ENCODE data around the gene TRABD2B.
A peak's percentile ranks its signal among the peaks of the same experiment; 100 is the strongest.

TRABD2B gene

DNA sequence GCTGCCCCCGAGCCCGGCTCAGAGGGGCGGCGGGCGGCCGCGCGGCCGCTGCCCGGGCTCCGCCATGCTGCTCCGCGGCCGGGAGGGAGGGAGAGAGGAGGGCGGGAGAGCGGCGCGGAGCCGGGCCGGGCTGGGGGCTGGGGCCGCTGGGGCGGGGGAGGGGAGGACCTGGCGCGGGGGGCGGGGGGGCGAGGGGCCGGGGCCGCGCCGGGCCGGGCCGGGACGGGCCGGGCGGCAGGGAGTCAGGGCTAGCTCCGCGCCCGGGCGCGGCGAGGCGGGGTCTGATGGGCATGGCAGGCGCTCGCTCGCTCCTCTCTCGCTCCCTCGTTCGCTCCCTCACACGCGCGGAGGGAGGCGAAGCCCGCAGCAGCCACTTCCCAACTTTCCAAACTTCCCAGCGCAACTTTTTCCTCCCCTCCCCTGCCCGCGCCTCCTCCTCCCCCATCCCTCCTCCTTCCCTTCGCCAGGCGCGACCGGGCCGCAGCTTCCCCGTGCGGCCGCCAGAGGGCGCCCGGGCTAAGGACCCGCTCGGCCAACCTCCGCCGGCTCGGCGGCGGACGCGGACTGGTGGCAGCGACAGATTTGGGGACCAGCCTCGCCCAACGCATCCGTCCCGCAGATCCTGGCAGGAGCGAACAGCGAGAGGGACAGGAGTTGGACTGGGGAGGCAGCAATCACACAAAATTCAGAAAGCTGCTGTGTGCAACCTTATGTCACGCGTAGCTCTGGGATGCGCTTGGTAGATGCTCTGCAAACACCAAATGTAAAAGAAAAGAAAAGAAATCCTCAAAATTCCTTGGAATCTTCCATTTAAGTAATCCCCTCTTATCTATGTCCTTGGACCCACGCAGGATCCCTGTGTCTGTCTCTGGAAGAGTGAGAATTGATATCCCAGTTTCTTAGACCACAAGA lies at the start of gene TRABD2B:
Gene TRABD2B, minus strand, starts transcription at position 97 of the 912 bp plus-strand sequence.
- DNase-seq, result peak; percentile 27

DNA sequence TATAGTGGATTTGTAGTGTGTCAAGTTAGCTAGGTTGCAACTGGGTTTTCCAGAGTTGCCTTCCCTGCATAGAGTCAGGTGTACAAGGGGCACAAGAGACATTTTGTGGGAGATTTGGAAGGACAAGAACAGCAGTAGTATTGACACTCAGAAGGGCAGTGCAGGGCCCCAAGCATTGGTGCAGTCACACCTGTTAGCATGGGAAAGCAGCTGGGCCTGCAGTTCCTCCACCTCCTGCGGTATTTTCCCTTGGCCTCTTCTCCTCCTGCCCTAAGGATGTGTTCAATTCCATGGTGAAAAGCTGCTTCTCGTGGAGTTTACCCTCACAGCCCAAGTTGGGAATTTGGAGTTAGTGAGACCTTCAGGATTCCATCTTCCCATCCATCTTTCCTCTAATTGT lies 47.1 kb upstream of the TRABD2B start:
- DNase-seq, result no peak

DNA sequence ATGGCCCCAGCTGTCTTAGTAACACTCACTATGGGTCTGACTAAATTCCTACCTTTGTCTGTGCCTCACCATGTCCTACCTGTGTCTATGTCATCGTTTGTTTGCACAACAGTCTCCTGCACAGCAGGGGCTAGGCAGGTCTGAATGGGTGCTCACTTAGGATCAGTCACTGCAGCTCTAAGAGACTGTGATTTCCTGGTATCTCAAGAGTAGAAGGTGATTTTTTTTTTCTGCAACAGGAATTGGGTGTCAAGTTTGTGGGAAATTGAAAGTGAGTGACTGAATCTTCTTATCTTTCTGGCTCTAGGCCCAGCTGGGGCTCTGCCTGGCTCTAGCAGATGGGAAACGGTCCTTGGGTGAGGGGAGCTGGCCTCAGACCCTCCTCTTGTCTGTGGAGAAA lies 46.4 kb upstream of the TRABD2B start:
- no peak for DNase-seq

DNA sequence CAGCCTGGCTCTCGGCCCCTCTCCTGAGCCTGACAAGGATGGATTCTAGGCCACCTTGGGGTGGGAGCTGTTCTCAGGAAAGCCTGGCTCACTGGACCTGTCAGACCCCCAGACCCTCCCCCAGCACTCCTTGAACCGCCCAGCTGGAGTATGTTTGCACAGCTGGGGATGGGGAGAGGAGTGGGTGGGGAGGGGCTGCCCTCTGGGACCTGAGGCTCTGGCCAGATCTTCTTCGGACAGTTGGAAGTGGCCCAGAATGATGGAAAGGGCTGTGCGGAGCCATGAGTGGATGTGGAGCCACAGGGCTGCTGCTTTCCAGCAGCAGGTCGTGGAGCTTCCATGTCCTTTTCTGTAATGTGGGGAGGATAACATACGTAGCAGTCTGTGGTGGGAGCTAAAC lies 43.0 kb upstream of the TRABD2B start:
- DNase-seq, result no peak

DNA sequence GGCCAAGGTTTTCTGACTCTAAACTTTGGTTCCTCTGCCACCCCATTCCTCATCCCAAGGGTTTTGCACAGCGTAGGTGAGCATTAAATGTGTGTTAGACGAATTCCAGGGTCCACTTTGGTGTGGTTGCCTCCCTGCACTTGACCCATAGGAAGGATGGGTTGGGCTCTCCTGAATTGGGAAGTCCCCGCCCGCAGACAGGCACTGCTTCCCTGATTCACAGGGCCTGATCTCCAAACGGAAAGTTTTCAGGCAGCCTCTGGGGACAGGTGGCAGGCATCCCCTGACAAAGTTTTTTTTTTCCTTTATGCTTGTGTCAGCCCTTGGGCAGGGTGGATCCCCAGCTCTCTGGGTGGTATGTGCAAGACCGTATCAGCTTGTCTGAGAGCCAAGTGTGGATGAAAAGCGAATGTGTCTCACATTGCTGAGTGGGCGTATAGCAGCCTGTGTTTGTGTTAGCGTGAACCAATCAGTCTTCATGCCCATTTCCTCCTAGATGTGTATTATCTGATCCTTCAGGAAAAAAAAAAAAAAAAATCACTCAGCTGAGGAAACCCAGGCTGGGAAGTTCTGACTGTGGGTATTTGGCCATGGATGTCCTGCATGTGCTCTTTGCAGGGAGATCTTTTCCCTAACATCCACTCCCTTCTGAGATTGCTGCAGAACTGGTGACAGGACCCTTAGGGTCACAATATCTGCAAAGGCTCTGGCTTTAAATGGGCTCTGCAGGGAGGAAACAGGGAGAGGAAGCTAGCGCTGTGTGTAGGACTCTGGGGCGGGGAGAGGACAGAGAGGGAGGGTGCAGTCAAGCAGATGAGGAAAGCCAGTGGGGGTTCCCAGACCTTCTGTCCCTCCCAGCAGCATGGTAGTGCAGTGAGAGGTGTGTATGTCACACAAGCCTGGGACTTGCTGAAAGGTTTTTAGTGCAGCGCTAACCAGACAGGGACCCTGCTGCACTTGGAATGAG lies 42.2 kb upstream of the TRABD2B start:
- no peak for DNase-seq

DNA sequence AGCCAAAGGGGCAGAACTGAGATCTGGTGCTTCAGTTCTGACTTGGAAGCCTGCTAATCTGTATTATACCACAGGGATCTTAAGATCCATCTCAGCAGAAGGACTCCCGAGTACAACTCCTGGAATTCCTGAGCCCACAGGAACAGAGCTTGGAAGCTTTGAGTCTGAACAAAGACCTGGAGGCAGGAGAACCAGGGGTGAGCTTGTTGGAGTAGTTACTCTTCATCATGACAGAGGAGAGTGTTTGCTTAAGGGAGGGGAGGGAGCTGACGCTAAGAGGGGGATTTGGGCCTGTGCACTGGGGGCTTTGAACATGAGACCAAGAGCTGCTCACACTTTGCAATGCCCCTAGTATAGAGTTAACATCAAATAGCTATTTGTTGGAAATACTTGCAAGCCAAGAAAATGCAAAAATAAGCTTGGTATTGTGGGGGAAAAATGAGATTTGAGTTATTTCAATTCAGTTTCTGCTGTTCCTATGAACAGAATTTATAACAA lies 41.1 kb upstream of the TRABD2B start:
- no peak for DNase-seq

DNA sequence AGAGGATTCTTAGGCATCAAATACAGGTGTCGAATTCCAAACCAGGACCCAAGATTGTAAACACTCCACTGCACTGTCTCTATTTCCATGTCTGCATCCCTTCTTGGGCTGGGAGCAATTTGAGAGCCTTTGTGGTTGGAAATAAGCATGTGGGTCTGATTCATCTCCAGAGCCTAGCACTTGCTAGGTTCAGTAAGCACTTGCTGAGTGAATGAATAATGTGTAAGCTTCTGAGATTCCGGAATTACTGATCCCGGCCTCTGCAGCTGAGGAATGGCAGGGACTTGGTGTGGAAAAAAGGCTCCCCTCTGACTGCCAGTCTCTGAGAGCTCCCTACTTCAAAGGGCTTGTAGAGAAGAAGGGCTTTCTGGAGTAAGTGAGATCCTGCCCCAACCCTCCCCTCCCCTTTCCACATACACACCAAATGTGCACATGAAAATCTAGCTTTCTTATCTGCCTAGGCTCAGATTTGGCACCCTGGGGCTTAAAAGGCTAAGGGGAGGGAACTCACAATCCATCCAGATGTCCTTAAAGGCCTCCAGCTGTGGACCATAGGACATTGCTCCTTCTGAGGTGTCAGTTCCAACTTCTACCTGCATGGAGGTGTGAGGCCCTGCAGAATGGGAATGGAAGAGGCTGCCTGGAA lies 39.6 kb upstream of the TRABD2B start:
- no peak for DNase-seq

DNA sequence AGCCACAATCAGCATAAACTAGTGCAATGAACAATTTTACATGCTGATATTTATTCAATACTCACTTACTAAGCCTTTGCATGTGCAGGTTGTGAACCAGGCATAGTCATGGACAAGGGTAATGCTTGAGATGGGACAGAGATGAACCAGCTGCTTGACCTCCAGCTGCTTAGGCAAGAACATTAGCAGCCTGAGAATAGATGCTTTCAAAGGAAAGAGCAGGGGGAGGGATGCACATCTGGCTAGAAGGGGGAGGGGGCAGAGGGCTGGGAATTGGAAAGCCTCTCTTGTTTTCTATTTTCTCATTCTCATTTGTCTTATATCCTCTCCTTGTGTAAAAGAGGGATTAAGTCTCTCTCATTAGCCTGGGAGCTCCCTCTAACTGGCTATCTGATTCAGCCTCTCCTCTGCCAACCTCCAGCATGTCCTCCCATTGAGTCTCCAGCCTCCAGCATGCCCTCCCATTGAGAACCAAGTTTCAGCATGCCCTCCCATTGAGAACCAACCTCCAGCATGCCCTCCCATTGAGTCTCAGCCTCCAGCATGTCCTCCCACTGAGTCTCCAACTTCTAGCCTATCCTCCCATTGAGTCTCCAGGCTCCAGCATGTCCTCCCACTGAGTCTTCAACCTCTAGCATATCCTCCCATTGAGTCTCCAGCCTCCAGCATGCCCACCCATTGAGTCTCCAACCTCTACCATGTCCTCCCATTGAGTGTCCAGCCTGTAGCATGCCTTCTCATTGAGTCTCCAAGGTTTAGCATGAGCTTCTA lies 38.4 kb upstream of the TRABD2B start:
- DNase-seq, result no peak

DNA sequence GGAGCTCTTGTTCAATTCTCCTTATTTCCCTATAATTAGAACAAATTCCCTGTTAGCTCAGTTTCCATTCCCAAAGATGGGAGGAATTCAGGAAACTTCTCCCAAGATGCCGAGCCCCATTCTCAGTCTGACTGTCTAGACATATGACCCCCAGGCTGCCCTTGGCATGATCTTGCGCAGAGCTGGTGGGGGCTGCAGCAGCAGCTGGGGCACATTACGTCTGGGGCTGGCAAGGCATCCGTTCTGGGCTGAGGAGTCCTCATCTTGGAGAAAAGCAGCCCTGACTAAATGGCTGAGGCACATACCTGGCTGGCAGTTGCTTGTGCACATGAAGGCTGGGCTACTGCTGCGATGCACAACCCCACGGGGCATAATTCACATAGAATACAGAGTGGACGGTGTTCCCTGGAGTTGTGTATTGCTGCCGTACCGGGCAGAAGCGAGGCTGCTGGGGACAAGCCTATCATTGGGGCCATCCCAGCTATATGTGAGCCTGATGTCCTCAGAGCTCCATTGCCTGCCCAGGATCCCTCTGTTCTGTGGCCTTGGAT lies 36.4 kb upstream of the TRABD2B start:
- no peak for DNase-seq

DNA sequence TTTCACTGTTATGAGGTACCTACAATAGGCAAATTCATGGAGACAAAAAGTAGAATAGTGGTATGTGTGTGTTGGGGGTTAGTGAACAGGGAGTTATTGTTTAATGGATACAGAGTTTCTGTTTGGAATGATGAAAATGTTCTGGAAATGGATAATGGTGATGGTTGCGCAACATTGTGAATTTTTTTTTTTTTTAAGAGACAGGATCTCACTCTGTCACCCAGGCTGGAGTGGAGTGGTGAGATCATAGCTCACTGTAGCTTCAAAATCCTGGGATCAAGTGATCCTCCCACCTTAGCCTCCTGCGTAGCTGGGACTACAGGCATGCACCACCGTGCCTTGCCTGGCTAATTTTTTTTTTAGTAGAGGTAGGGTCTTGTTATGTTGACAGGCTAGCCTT lies 34.5 kb upstream of the TRABD2B start:
- no peak for DNase-seq

DNA sequence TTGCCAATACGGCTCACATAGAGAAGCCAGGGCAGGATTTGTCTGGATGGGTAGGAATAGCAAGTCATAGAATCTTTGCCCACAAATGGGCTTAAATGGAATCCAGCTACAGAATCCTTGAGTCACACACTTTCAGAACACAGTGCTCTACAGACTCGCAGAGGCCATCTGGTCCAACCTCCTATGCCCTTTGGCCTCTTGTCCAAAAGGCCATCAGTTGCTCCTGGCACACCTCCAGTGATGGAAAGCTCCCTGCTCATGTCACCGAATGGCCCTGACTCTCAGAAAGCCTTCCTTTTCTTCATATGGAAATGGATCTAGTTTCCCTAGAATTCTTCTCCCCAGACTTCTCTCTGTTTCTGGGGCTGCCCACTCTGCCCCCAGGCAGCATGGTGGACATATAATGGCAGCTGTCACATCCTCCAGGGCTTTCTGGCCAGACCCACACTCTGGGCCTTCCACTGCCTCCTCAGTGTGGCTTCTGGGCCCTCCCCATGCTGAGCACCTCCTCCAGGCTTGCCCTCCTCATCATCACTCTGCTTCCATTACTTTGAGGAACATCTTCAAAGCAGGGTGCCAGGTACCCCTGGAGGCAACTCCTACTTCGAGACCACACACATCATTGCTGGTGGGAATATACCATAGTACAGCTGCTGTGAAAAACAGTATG lies 33.6 kb upstream of the TRABD2B start:
- no peak for DNase-seq

DNA sequence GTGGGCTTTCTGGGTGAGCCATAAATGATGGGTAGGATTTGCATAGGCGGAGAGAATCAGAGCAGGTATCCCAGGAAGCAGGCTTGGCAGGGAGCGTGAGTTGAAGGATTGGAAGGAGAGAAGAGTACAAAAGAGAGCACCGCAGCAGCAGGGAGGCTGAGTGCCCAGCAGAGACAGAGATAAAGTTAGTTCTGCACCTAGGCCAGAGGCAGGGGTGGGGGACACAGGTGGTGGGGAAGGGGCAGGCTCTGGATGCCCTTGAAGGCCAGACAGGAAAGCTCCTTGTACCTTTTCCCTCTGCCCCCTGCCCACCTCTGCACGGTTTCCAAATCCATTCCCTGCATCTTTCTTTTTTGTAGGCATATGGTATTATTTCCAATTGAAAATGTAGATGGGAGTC lies 33.0 kb upstream of the TRABD2B start:
- DNase-seq, result no peak

DNA sequence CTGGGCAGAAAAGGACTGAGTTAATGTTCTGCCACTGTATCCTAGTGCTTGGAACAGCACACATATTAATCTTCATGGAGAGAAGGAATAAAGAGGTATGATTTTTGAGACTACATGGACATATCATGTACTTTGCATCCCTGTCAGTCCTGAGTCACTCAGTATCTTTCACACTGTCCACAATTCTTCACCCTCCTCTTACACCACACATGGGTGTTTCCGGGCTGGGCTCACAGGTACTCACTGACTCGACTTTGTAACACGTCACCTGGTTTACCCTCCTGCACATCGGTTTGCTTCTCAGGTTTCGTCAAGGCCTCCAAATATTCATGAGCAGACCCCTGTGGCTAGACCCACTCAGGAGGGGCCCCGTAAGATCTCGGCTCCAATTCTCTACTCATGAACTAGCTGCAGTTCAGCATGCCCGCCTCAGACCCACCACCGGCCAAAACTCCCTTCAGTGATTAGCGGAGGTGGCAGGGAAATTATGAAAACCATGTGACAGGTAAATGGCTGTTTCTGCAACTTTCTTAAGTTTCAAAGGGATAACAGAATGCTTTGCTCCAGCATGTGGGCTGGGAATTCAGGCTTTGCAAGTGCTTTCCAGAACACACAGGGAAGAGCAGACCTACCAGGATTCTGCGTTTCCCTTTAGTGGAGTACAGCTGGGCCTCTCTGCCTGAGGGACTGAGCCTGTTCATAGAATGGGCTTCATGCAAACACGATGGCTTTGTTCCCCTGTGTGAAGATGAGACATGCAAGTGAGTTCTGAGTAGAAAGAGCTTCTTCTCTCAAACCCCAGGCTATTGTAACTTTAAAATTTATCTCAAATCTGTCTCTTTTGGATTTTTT lies 31.3 kb upstream of the TRABD2B start:
- DNase-seq, result no peak

DNA sequence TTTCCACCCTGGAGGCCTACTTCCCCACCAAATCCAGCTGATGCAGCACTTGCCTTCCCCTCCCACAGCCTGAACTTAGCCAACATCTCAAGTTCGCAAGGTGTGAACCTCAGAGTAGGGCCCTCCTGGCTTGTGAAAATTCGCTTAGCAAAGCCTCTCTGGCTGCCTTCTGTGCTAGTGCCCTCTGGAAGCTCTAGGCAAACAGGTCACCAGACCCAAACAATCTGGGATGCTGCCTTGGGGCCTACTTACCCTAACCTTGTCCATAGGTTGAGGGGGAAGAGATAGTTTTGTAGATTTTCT lies 30.3 kb upstream of the TRABD2B start:
- DNase-seq, result no peak

DNA sequence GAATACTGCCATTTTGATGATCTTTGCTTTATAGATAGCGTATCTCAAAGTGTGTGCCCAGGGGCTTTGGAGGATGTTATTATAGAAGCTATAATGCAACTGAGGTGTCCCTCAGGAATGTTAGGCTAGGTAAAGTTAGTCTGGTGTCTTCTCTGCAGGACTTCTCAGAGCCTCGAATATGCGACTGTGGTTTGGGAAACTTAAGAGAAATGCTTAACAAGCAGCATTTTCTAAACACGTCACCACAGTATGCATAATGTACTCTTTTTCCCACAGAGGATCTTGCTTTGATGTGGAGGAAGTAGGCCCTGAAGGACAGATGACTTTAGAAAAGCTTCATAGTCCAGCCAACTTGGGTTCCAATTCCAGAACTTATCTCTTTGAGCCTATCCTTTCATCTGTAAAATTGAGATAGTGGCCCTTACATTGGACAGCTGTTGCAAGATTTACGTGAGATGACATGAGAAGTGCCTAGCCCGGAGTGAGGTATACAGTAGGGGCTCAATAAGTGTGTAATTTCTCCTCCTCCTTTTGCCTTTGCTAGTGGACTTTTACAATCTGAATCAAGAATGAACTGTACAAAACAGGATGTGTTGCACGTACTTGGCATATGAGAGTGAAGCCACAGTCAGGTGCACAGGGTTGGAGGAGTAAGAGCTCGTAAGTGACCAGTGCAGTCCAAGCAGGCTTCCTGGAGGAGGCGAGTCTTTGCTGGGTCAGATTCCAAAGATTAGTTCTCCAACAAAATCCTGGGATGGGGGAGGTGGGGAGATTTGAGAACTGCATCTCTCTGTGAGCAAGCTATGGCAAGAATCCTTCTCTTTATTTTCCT lies 29.7 kb upstream of the TRABD2B start:
- no peak for DNase-seq

DNA sequence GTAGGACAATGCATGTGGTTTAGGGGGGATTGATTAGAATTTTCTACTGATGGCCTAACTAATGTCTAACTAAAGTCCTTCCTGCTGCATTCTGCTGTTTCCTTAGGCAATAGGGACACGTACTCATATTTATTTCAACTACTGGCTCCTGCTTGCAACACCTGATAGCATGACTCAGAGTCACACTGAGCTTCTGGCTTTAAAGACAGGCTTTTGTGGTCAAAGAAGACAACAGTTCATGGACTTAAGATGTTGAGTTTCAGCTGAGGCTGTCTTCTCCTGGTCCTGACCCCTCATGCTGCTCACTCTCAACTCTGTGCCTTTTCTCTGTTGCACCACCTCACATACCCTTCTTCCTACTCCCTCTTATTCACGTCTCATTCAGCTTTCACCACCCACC lies 29.1 kb upstream of the TRABD2B start:
- no peak for DNase-seq

DNA sequence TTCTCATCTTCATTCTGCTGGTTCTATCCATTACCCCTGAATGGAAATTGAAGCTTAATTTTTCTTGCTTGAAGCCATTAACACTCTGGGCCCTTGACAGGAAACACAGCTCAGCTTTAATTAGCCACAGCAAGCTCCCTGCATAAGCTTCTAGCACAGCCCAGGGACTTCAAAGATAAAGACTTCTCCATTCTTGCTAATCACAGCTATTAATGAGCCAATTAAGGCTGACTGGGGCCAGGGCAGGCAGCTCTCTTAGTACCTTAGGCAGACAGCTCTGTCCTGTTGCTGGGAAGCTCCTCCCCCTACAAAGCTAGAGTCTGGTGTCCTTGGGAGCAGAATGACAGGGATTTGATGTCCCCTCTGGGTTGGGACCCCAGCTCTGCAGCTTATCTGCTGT lies 27.9 kb upstream of the TRABD2B start:
- no peak for DNase-seq

DNA sequence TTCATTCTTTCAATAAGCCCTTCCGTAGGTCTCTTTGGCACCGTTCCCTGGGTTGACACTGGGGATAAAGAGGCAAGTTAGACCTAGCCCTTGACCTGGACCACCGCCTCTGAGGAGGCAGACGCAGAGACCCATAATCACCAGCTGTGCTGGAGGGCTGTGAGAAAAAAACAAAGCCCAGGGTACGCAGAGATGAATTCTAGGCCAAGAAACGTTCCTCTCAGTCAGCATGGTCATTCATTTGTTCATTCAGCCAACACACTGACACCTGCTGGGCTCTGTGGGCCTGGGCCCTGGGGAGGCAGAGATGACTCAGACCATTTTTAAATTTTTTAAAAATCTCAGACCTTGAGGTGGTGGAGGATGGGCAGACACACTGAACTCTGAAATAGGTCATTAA lies 26.3 kb upstream of the TRABD2B start:
- DNase-seq, result no peak

DNA sequence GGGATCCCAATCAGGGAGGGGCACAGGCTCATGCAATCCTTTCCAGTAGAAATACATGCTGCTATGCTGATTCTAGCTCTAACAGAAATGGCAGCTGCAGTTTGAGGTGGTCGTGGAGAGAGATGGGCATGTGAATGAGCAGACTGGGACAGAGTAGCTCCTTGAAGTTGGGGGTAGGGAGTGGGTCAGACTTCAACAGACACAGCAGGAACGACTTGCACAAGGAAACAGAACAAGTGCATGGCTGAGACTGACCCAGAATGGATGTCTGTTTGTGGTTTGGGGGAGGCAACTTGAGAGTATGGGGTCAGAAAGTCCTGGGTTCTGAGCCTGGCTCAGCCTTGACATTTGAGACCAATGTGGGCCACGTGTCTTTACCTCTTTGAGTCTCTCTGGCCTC lies 25.1 kb upstream of the TRABD2B start:
- no peak for DNase-seq

DNA sequence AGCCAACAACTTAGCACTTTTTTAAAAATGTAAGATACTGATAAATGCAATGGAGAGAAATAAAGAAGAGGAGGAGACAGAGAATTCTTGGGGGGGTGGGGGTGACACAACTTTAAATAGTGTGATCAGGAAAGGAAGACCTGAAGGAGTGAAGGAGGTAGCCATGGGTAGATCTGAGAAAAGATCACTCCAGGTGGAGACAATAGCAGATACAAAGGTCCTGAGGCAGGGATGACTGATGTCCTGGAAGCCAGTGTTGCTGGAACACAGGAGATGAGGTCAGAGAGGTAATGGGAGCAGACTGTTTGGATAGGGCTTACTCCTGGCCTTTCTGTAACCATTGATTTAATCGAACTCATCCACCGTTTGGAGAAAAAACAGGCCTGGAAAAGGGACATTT lies 24.6 kb upstream of the TRABD2B start:
- DNase-seq, result no peak
